Glutamatergic neuron (in vitro differentiated cells): ENCODE measurements around the gene POLD2. TPM values are rescaled to one million over a fixed set of nuclear protein-coding genes. Genes with fewer than 3 reads are reported as not detected.
A peak's percentile ranks its signal among the peaks of the same experiment; 100 is the strongest.

Experiments
- DNase-seq: peaks from one replicate; pipeline ENCODE4 v3.0.0; 2022
- H3K27ac Mint-ChIP-seq: one replicate; pipeline ENCODE4 v1.8.0; 2020; ENCODE audit warnings: mild to moderate bottlenecking, mixed read lengths, inconsistent platforms; ENCODE audit not compliant: unreplicated experiment
- H3K27me3 Mint-ChIP-seq: one replicate; pipeline ENCODE4 v1.8.0; 2020; ENCODE audit warnings: mild to moderate bottlenecking, moderate library complexity, mixed read lengths, inconsistent platforms; ENCODE audit not compliant: unreplicated experiment
- H3K36me3 Mint-ChIP-seq: one replicate; pipeline ENCODE4 v1.8.0; 2020; ENCODE audit warnings: mild to moderate bottlenecking, mixed read lengths, inconsistent platforms; ENCODE audit not compliant: unreplicated experiment
- H3K4me1 Mint-ChIP-seq: one replicate; pipeline ENCODE4 v1.8.0; 2020; ENCODE audit warnings: mild to moderate bottlenecking, low read depth, mixed read lengths, inconsistent platforms; ENCODE audit not compliant: unreplicated experiment
- H3K4me3 Mint-ChIP-seq: one replicate; pipeline ENCODE4 v1.8.0; 2020; ENCODE audit warnings: mild to moderate bottlenecking, mixed read lengths, inconsistent platforms; ENCODE audit not compliant: unreplicated experiment
- H3K9me3 Mint-ChIP-seq: one replicate; pipeline ENCODE4 v1.8.0; 2020; ENCODE audit warnings: mild to moderate bottlenecking, moderate library complexity, mixed read lengths, inconsistent platforms; ENCODE audit not compliant: unreplicated experiment
- total RNA-seq: library from RNA; stranded (reverse); fragmentation: NEBNext Ultra II Directional; extraction: Animal tissue kit (Norgen Biotek cat#: 25700); gene quantifications from one replicate; pipeline ENCODE4 v1.2.1, GENCODE V29; 2021; ENCODE audit not compliant: unreplicated experiment
- TF ChIP-seq, protein P1 (sequence below): fragments of 200-600 bp; sonication (generic); IDR thresholded peaks from one replicate; pipeline ENCODE4 v1.5.0; 2021; ENCODE audit not compliant: partially characterized antibody, unreplicated experiment

The POLD2 gene
- total RNA-seq, 1 donor from 2014 or later, result 71.2 TPM

DNA sequence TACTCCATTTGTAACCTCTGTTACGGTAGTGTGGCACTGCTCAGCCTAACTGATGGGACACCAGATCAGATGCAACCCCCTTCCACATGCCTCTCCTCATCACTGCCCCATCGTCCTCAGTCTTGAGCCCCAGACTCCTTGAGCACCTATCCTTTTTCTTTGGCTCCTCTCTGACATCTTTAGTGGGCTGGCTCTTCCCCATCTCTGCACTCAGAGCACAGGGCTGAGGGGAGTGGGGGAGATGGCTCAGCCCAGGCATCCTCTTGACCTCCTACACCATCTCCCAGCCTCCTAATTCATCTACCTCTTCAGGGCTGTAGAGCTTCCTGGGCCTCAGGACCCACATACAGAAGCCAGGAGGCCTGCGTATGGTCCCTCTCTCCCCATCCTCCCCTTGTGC is 39.6 kb downstream of the POLD2 start:
- Mint-ChIP-seq H3K36me3 (no peaks in the 10 kb centered on the region), H3K4me1 (peaks cover 5% of the 10 kb centered on the region), H3K9me3 (peaks cover 9% of the 10 kb centered on the region), H3K4me3 (peak overlapping the region; percentile 21), H3K27me3 (peaks cover 8% of the 10 kb centered on the region), H3K27ac (no peak overlapping the region)
- TF ChIP-seq, protein P1, sequence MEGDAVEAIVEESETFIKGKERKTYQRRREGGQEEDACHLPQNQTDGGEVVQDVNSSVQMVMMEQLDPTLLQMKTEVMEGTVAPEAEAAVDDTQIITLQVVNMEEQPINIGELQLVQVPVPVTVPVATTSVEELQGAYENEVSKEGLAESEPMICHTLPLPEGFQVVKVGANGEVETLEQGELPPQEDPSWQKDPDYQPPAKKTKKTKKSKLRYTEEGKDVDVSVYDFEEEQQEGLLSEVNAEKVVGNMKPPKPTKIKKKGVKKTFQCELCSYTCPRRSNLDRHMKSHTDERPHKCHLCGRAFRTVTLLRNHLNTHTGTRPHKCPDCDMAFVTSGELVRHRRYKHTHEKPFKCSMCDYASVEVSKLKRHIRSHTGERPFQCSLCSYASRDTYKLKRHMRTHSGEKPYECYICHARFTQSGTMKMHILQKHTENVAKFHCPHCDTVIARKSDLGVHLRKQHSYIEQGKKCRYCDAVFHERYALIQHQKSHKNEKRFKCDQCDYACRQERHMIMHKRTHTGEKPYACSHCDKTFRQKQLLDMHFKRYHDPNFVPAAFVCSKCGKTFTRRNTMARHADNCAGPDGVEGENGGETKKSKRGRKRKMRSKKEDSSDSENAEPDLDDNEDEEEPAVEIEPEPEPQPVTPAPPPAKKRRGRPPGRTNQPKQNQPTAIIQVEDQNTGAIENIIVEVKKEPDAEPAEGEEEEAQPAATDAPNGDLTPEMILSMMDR, result no peak
- DNase-seq, result no peak

- Mint-ChIP-seq H3K4me1 (peaks cover 5% of the 10 kb centered on the region), H3K36me3 (peaks cover 4% of the 10 kb centered on the region), H3K9me3 (peaks cover 9% of the 10 kb centered on the region), H3K27me3 (peaks cover 6% of the 10 kb centered on the region), H3K4me3 (peak overlapping the region; percentile 78), H3K27ac (peak overlapping the region; percentile 38)
- TF ChIP-seq, protein P1, result no peak
- peak; percentile 97 for DNase-seq
Observed at GRCh38 chr7:44082541-44083207, 40.7 kb downstream of the POLD2 start.

DNA sequence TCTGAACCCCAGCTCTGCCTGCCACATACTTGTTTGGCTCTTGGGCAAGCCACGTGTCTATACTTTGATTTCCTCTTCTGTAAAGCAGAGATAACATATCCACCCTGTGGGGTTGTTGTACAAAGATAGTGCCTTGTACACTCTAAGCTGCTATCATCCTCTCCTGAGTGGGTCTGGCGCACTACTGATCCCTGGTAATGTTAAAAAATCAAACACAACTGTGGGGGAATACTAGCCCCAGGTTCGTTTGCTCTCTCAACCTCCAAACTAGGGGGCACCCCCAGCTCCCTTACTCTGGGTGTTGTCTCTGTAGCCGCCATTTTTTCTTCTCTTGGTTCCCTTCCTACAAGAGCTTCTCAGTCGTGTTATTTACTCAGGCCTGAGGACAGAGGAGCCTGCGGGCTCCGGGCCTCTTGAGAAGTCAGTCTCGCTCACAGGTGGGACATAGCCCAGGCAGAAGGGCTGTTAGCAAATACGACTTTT is 42.0 kb downstream of the POLD2 start:
- no peak for DNase-seq
- Mint-ChIP-seq H3K27me3 (peaks cover 3% of the 10 kb centered on the region), H3K9me3 (peaks cover 9% of the 10 kb centered on the region), H3K4me3 (peak overlapping the region; percentile 88), H3K36me3 (peaks cover 6% of the 10 kb centered on the region), H3K27ac (peak overlapping the region; percentile 38), H3K4me1 (peaks cover 5% of the 10 kb centered on the region)
- TF ChIP-seq, protein P1, result no peak

- peaks cover 9% of the 10 kb centered on the region for H3K9me3 Mint-ChIP-seq
- peaks cover 3% of the 10 kb centered on the region for H3K27me3 Mint-ChIP-seq
- H3K4me1 Mint-ChIP-seq, result peaks cover 5% of the 10 kb centered on the region
- peak overlapping the region; percentile 88 for H3K4me3 Mint-ChIP-seq
- H3K27ac Mint-ChIP-seq, result peak overlapping the region; percentile 48
- TF ChIP-seq, protein P1, result no peak
- DNase-seq, result no peak
- H3K36me3 Mint-ChIP-seq, result peaks cover 6% of the 10 kb centered on the region
Observed at GRCh38 chr7:44080686-44081265, 42.6 kb downstream of the POLD2 start.

- Mint-ChIP-seq H3K4me1 (peaks cover 5% of the 10 kb centered on the region), H3K4me3 (no peak overlapping the region), H3K27me3 (peaks cover 4% of the 10 kb centered on the region), H3K27ac (no peak overlapping the region), H3K36me3 (peaks cover 6% of the 10 kb centered on the region), H3K9me3 (peaks cover 9% of the 10 kb centered on the region)
- TF ChIP-seq, protein P1, result no peak
- no peak for DNase-seq
Observed at GRCh38 chr7:44080118-44080517, 43.2 kb downstream of the POLD2 start.
